ENCODE results near the gene GLIPR1L2.
"Not testable (repeated sequence)": the region's sequence is repeated elsewhere in the genome, so short reads cannot be mapped to it uniquely, and the experiment has no call there.

GRCh38 chr12:75442454-75442853, 51.6 kb downstream of the GLIPR1L2 start:
- not testable (repeated sequence) for TF ChIP-seq POLR2A, CTCF (IDR thresholded peaks at IDR 0.05)
